ENCODE measurements around the gene MIPEP.

Gene MIPEP

DNA sequence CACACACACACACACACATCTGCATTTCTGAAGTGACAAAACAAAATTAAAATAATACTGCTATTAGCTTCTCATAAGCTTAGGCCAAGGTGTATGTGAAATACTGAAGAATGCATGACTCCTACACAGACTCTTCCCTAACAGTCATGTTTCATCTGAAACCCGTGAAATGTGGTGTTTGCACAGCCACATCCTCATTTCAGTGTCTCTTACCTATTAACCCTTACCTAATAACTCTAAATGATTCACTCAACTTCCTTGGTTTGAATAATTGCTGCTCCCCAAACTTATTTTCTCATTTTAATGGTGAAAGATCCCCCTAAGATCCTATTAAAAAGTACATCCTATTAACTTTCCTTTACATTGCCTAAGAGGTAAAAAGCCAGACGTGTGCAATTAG lies 117.6 kb downstream of the MIPEP start:
- TF ChIP-seq, protein P1, sequence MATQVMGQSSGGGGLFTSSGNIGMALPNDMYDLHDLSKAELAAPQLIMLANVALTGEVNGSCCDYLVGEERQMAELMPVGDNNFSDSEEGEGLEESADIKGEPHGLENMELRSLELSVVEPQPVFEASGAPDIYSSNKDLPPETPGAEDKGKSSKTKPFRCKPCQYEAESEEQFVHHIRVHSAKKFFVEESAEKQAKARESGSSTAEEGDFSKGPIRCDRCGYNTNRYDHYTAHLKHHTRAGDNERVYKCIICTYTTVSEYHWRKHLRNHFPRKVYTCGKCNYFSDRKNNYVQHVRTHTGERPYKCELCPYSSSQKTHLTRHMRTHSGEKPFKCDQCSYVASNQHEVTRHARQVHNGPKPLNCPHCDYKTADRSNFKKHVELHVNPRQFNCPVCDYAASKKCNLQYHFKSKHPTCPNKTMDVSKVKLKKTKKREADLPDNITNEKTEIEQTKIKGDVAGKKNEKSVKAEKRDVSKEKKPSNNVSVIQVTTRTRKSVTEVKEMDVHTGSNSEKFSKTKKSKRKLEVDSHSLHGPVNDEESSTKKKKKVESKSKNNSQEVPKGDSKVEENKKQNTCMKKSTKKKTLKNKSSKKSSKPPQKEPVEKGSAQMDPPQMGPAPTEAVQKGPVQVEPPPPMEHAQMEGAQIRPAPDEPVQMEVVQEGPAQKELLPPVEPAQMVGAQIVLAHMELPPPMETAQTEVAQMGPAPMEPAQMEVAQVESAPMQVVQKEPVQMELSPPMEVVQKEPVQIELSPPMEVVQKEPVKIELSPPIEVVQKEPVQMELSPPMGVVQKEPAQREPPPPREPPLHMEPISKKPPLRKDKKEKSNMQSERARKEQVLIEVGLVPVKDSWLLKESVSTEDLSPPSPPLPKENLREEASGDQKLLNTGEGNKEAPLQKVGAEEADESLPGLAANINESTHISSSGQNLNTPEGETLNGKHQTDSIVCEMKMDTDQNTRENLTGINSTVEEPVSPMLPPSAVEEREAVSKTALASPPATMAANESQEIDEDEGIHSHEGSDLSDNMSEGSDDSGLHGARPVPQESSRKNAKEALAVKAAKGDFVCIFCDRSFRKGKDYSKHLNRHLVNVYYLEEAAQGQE (IDR thresholded peaks at IDR 0.05; ENCODE audit: insufficient replicate concordance, low read depth), result no peak
- TF ChIP-seq POLR2AphosphoS5 (IDR thresholded peaks at IDR 0.05; ENCODE audit: low read depth), result no peak
- TF ChIP-seq GABPA (IDR thresholded peaks at IDR 0.05; ENCODE audit: low read depth), result no peak
- no peak for TF ChIP-seq SPI1 (IDR thresholded peaks at IDR 0.05; ENCODE audit: borderline replicate concordance, low read depth)
- TF ChIP-seq, protein P2, sequence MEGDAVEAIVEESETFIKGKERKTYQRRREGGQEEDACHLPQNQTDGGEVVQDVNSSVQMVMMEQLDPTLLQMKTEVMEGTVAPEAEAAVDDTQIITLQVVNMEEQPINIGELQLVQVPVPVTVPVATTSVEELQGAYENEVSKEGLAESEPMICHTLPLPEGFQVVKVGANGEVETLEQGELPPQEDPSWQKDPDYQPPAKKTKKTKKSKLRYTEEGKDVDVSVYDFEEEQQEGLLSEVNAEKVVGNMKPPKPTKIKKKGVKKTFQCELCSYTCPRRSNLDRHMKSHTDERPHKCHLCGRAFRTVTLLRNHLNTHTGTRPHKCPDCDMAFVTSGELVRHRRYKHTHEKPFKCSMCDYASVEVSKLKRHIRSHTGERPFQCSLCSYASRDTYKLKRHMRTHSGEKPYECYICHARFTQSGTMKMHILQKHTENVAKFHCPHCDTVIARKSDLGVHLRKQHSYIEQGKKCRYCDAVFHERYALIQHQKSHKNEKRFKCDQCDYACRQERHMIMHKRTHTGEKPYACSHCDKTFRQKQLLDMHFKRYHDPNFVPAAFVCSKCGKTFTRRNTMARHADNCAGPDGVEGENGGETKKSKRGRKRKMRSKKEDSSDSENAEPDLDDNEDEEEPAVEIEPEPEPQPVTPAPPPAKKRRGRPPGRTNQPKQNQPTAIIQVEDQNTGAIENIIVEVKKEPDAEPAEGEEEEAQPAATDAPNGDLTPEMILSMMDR (IDR thresholded peaks at IDR 0.05; ENCODE audit: insufficient read depth, low read length), result no peak
- Histone ChIP-seq H3K4me3 (replicated peaks; ENCODE audit: insufficient read depth, low read length) (no peak overlapping the region), H3K27me3 (ENCODE audit: insufficient read depth, poor library complexity, severe bottlenecking) (no peaks in the 10 kb centered on the region), H3K27ac (replicated peaks) (no peak overlapping the region; the same call in 1 of the 2 replicates)
- DNase-seq (ENCODE audit: low read depth in 1 of 2, low spot score in 1 of 2), result no peak

DNA sequence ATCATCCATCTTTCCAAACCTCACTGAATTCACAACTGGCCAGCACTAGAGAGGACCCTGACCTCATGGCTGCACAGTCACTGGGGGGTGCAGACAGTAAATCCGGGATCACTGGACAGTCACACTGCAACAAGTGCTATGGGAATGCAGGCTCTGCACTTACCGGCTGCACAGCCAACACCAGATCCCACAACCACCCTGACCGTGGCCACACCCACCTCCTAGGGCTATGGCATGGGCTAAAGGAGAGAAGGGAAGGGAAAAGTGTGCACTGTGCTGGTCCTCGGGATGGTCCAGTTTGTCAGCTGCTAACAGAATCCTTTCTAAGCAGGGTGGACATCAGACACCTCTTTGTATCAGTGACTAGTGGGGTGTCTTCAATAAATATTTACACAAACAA lies 118.2 kb downstream of the MIPEP start:
- Histone ChIP-seq H3K27ac (replicated peaks) (no peak overlapping the region), H3K4me3 (replicated peaks; ENCODE audit: insufficient read depth, low read length) (no peak overlapping the region), H3K27me3 (ENCODE audit: insufficient read depth, poor library complexity, severe bottlenecking) (no peaks in the 10 kb centered on the region)
- DNase-seq (ENCODE audit: low read depth in 1 of 2, low spot score in 1 of 2), result no peak
- TF ChIP-seq SPI1 (IDR thresholded peaks at IDR 0.05; ENCODE audit: borderline replicate concordance, low read depth), result no peak
- TF ChIP-seq, protein P2 (IDR thresholded peaks at IDR 0.05; ENCODE audit: insufficient read depth, low read length), result no peak
- TF ChIP-seq, protein P1 (IDR thresholded peaks at IDR 0.05; ENCODE audit: insufficient replicate concordance, low read depth), result no peak
- TF ChIP-seq GABPA (IDR thresholded peaks at IDR 0.05; ENCODE audit: low read depth), result no peak
- no peak for TF ChIP-seq POLR2AphosphoS5 (IDR thresholded peaks at IDR 0.05; ENCODE audit: low read depth)

DNA sequence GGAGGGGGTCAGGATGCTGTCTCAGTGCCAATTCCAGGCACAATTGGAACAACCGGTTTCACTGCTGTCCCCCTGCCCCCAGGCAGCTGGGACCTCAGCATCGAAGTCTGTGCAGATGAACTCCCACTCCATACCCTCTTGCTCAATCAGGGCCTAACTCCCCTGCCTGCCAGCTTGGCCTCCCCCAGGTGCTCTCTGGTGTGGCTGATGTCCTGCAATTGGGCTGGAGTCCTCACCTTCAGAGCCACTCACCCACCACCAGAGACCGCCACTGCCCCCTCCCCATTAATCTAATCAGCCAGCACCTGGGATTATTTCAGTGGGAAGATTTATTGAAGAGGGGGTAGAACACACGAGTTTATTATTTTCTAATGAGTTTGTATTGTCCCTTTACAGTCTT lies 118.8 kb downstream of the MIPEP start:
- no peak for DNase-seq (ENCODE audit: low read depth in 1 of 2, low spot score in 1 of 2)
- no peak overlapping the region for H3K4me3 ChIP-seq (replicated peaks; ENCODE audit: insufficient read depth, low read length)

More for the DNA sequence above, 118.8 kb downstream of the MIPEP start:
- TF ChIP-seq POLR2AphosphoS5 (IDR thresholded peaks at IDR 0.05; ENCODE audit: low read depth) (no peak), GABPA (IDR thresholded peaks at IDR 0.05; ENCODE audit: low read depth) (no peak), SPI1 (IDR thresholded peaks at IDR 0.05; ENCODE audit: borderline replicate concordance, low read depth) (no peak)
- TF ChIP-seq, protein P2 (IDR thresholded peaks at IDR 0.05; ENCODE audit: insufficient read depth, low read length), result no peak
- H3K27me3 ChIP-seq (ENCODE audit: insufficient read depth, poor library complexity, severe bottlenecking), result no peaks in the 10 kb centered on the region
- no peak overlapping the region for H3K27ac ChIP-seq (replicated peaks)

Measured in HL-60 (cell line).